A549 (cell line): ENCODE results near the gene KCNB1.

Experiments used
- CEBPB ChIP-seq, 2 experiments: fragments of >200 bp in 1 of 2; sonication (Bioruptor Twin) in 1 of 2; formaldehyde crosslinking in 1 of 2; IDR thresholded peaks; 2 replicates each; pipeline ENCODE4 v1.6.1; 2012 to 2016
- EP300 ChIP-seq, 2 experiments: fragments of >200 bp; sonication (Bioruptor Twin); formaldehyde crosslinking; IDR thresholded peaks; 2 replicates in 1 of 2; 3 replicates in 1 of 2; pipeline ENCODE4 v1.6.1; 2016 to 2017
- POLR2A ChIP-seq: IDR thresholded peaks from 2 replicates; pipeline ENCODE4 v1.6.1; 2012; ENCODE audit warnings: mild to moderate bottlenecking, low read length
- SMC3 ChIP-seq: fragments of >200 bp; sonication (Bioruptor Twin); formaldehyde crosslinking; IDR thresholded peaks from 3 replicates; pipeline ENCODE4 v1.6.1; 2018; ENCODE audit warnings: inconsistent platforms
- TF ChIP-seq, protein P1 (sequence below): fragments of >200 bp; sonication (Bioruptor Twin); formaldehyde crosslinking; IDR thresholded peaks from 3 replicates; pipeline ENCODE4 v1.5.1; 2016

GRCh38 chr20:49484180-49485140, 2.0 kb upstream of the KCNB1 start:
- TF ChIP-seq, protein P1, sequence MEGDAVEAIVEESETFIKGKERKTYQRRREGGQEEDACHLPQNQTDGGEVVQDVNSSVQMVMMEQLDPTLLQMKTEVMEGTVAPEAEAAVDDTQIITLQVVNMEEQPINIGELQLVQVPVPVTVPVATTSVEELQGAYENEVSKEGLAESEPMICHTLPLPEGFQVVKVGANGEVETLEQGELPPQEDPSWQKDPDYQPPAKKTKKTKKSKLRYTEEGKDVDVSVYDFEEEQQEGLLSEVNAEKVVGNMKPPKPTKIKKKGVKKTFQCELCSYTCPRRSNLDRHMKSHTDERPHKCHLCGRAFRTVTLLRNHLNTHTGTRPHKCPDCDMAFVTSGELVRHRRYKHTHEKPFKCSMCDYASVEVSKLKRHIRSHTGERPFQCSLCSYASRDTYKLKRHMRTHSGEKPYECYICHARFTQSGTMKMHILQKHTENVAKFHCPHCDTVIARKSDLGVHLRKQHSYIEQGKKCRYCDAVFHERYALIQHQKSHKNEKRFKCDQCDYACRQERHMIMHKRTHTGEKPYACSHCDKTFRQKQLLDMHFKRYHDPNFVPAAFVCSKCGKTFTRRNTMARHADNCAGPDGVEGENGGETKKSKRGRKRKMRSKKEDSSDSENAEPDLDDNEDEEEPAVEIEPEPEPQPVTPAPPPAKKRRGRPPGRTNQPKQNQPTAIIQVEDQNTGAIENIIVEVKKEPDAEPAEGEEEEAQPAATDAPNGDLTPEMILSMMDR: peak; percentile 89
- TF ChIP-seq EP300 (IDR thresholded peaks at IDR 0.05) (no peak), CEBPB (IDR thresholded peaks at IDR 0.05) (no peak), SMC3 (peak; percentile 96), POLR2A (no peak)
